ENCODE data around the gene CSNK1G1.

GRCh38 chr15:64222573-64223366 lies 133.2 kb downstream of the CSNK1G1 start:
- no peak for TF ChIP-seq CTCF (IDR thresholded peaks at IDR 0.05)
- TF ChIP-seq POLR2A (IDR thresholded peaks at IDR 0.05) = no peak
- TF ChIP-seq POLR2AphosphoS5 (IDR thresholded peaks at IDR 0.05) = no peak
